ENCODE results near the gene ARHGEF4. TPM values are rescaled to one million over a fixed set of nuclear protein-coding genes. Genes with fewer than 3 reads are reported as not detected.

Gene ARHGEF4
- polyA plus RNA-seq, 6 donors from 2014 or later: not detected

- no peak for ATAC-seq (ENCODE audit: low read depth in 2 of 2)
- Mint-ChIP-seq H3K9me3 (peaks cover 0 to 5% (median 0%) of the 10 kb centered on the region in 7 donors), H3K27ac (no peak overlapping the region), H3K4me1 (peaks cover 0 to 11% (median 9%) of the 10 kb centered on the region in 3 donors), H3K27me3 (peaks cover 11 to 53% (median 42%) of the 10 kb centered on the region in 3 donors), H3K36me3 (no peaks in the 10 kb centered on the region), H3K4me3 (peak overlapping the region in 2 of 8 donors; percentile 7 to 30)
- DNase-seq: no peak
Observed at GRCh38 chr2:130834091-130834930, 2.4 kb upstream of the ARHGEF4 start.

DNA sequence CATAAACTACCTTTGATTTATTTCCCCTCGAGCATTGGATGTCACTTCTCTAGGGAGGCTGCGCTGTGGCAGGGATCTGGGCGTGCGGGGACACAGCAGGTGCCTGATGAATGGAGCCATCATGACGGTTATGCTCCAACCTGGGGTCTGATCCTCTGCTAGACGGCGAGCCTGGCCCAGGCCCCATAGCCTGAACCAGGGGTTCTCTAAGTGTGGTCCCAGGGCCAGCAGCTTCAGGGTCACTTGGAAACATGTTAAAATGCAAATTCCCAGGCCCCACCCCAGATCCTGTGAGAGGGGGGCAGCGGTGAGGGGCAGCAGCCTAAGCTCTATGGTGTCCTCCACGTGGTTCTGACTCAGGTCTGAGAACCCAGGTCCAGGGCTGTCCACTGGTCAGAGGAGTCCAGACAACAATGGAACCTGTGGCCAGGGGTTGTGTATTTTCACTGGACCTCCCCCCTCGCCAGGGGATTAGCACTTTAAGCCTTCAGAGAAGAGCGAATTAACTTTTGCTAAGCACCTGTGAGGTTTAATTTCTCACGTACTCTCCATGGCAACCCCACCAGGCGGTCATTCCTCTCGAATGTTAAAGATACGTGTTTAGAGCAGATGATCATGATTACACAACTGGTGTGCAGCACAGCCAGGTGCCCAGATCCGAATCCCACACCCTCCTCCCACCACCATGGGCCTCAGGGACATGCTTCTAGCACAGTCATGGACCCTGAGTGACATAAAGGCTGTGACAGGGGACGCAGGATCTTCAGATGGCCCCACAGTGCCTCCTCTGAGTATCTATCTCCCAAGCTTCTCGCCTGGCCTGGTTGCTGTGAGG is 1.6 kb upstream of the ARHGEF4 start:
- Mint-ChIP-seq H3K4me3 (peak overlapping the region in 3 of 8 donors; percentile 7 to 47 (median 29)), H3K27ac (no peak overlapping the region), H3K4me1 (peaks cover 0 to 11% (median 9%) of the 10 kb centered on the region in 3 donors), H3K36me3 (no peaks in the 10 kb centered on the region), H3K9me3 (peaks cover 0 to 5% (median 0%) of the 10 kb centered on the region in 7 donors), H3K27me3 (peaks cover 16 to 60% (median 42%) of the 10 kb centered on the region in 3 donors)
- no peak for DNase-seq
- ATAC-seq (ENCODE audit: low read depth in 2 of 2): no peak

DNA sequence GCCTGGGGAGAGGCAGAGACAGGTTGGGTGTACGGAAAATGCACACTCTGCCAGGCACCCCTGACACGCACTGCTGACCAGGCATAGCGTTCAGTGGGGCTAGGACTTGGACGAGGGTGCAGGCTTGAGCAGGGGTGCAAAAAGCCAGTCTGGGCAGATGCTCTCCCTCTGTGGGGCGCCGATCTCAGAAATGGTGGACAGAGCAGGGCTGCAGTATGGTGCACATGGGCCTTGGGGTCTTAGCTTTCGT is 1.0 kb upstream of the ARHGEF4 start:
- H3K27me3 Mint-ChIP-seq: peaks cover 19 to 60% (median 42%) of the 10 kb centered on the region in 3 donors

DNA sequence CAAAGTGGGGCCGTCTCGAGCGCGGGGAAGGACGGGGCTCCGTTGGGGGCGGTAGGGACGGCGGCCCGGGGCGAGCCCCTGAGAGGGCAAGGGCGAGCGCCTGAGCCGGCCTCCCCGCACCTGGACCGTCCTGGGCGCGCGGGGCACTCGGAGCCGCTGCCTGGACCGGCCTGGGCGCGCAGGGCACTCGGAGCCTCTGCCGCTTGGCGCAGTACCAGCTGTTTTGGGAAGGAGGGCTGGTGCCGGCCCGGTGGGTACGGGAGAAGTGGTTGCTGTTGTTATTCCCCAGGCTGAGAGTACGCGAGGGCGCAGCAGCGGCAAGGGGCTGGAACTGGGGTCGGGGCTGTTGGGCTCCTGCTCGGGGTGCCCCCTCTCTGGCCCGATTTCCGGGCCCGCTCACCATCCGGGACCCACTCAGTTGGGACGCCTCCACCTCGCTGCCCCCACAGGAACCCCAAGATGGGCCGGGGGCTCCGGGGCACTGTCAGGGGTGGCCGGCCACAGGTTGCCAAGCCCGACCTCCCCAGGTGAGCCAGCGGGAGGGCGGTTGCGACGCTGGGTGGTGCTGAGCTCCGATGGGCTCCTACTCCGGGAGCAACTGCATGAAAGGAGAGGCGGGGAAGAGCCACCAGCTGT is 579 bp downstream of the ARHGEF4 start:
- DNase-seq (no peak), ATAC-seq (ENCODE audit: low read depth in 2 of 2) (no peak)
- Mint-ChIP-seq H3K4me3 (no peak overlapping the region), H3K9me3 (peaks cover 0 to 1% (median 0%) of the 10 kb centered on the region in 7 donors), H3K27me3 (peaks cover 22 to 62% (median 44%) of the 10 kb centered on the region in 3 donors), H3K4me1 (peaks cover 0 to 11% (median 9%) of the 10 kb centered on the region in 3 donors), H3K36me3 (no peaks in the 10 kb centered on the region), H3K27ac (no peak overlapping the region)

More for the DNA sequence above, 1.0 kb upstream of the ARHGEF4 start:
- Mint-ChIP-seq H3K9me3 (peaks cover 0 to 2% (median 0%) of the 10 kb centered on the region in 7 donors), H3K36me3 (no peaks in the 10 kb centered on the region), H3K4me3 (peak overlapping the region in 2 of 8 donors; percentile 12 to 47), H3K27ac (no peak overlapping the region), H3K4me1 (peaks cover 0 to 11% (median 9%) of the 10 kb centered on the region in 3 donors)
- no peak for ATAC-seq (ENCODE audit: low read depth in 2 of 2)
- no peak for DNase-seq

DNA sequence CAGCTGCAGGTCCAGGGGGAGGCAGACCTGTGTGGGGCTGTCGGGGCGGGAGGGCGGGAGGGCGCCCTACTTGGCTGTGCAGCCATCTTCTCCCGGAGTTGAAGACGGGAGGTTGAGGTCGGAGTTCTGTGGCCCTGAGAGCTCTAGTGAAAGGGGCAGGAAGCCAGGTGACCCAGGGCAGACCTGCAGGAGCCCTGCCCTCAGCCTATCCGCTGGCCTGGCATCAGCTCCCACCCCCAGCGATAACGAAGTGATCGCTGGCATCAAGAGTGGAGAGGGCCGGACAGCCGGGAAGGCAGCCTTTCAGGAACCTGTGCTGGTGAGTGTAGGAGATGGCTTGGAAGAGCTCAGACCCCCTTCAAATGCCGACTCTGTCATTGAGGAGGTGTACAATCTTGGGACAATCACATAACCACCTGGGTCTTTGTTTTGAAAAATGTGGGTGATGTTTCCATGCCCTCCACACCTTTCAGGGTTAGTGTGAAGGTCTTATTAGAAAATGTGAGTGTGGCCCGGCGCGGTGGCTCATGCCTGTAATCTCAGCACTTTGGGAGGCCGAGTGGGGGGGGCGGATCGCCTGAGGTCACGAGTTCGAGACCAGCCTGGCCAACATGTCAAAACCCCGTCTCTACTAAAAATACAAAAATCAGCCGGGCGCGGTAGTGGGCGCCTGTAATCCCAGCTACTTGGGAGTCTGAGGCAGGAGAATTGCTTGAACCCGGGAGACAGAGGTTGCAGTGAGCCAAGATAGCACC is 1.3 kb downstream of the ARHGEF4 start:
- Mint-ChIP-seq H3K4me1 (peaks cover 0 to 11% (median 9%) of the 10 kb centered on the region in 3 donors), H3K27ac (no peak overlapping the region), H3K4me3 (peak overlapping the region in 2 of 8 donors; percentile 9 to 30), H3K9me3 (peaks cover 0 to 1% (median 0%) of the 10 kb centered on the region in 7 donors), H3K27me3 (peaks cover 25 to 58% (median 37%) of the 10 kb centered on the region in 3 donors), H3K36me3 (no peaks in the 10 kb centered on the region)
- no peak for DNase-seq
- ATAC-seq (ENCODE audit: low read depth in 2 of 2): no peak

GRCh38 chr2:130839011-130839780 is 2.5 kb downstream of the ARHGEF4 start:
- peaks cover 25 to 62% (median 32%) of the 10 kb centered on the region in 3 donors for H3K27me3 Mint-ChIP-seq
- no peak overlapping the region for H3K4me3 Mint-ChIP-seq
- H3K4me1 Mint-ChIP-seq: peaks cover 0 to 11% (median 9%) of the 10 kb centered on the region in 3 donors
- H3K27ac Mint-ChIP-seq: no peak overlapping the region
- H3K36me3 Mint-ChIP-seq: no peaks in the 10 kb centered on the region
- no peaks in the 10 kb centered on the region for H3K9me3 Mint-ChIP-seq
- DNase-seq (no peak), ATAC-seq (ENCODE audit: low read depth in 2 of 2) (no peak)

DNA sequence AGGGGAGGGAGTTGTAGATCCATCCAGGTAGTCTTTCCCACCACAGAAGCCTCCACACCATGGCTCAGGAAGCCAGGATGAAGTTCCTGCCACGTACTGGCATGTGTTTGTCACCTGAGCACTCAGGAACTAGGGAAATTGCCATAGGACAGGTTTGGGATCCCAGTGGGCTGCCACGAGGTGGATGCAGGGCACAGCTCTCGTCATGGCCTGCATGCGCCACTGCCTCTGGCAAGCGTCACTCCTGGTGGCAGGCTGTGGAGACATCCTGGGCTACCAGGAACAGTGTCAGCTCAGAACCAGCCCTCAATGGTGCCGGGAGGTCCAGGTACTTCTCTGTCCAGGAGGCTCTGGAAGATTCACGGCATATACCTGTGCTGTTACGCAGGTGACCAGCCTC is 3.8 kb downstream of the ARHGEF4 start:
- Mint-ChIP-seq H3K4me1 (peaks cover 0 to 5% (median 1%) of the 10 kb centered on the region in 3 donors), H3K27me3 (peaks cover 19 to 49% (median 19%) of the 10 kb centered on the region in 3 donors), H3K27ac (no peak overlapping the region), H3K9me3 (no peaks in the 10 kb centered on the region), H3K36me3 (no peaks in the 10 kb centered on the region), H3K4me3 (no peak overlapping the region)
- ATAC-seq (ENCODE audit: low read depth in 2 of 2): no peak
- DNase-seq: no peak

DNA sequence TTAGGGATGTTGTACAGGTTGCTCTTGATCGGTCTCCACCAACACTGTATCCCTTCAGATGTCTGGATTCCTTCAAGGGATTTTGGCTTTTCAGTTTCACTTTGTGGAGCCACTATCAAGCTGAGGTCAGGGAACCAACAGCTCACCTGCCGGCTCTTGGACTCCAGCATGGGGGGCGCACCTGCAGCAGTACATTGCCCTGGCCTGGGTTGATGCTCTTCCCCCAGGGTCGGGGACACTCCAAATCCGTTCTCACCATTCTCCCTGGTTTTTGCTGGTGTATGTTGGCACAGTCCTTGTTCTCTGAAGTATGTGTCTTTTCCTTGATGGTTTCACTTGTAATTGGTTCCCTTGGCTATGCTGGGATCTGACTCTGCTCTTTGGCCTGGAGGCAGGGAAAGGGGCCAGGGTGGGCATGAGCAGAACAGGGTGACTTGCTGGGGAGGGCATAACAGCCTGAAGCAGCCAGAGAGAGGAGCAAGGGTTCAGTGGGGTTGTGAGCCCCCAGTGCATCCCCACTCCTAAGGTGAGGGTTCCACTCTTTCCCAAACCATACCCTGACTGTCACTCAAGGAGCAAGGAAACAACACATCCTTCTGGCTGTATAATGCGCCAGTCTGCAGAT is 5.1 kb downstream of the ARHGEF4 start:
- Mint-ChIP-seq H3K27ac (no peak overlapping the region), H3K36me3 (no peaks in the 10 kb centered on the region), H3K27me3 (peaks cover 17 to 41% (median 19%) of the 10 kb centered on the region in 3 donors), H3K4me1 (no peaks in the 10 kb centered on the region), H3K4me3 (no peak overlapping the region), H3K9me3 (no peaks in the 10 kb centered on the region)
- DNase-seq (no peak), ATAC-seq (ENCODE audit: low read depth in 2 of 2) (no peak)

DNA sequence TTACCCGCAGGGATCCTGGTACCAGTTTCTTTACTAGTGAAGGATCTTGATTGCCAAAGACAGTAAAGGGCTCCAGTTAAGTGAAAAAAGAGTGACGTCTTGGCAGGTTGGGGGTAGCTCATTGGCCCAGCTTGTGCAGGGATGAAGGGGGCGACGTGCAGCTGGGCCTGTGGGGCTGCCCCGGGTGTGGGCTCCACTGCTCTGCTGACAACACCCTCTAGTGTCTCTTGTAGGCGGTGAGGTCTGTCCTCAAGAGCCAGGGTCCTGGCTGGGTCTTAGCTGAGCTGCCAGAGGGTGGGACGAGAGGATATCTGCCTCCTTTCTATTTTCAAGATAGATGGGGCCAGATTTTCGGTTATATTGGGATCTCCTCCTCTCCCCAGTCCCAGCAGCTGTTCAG is 6.1 kb downstream of the ARHGEF4 start:
- H3K4me3 Mint-ChIP-seq: no peak overlapping the region
- H3K27me3 Mint-ChIP-seq: peaks cover 17 to 41% (median 19%) of the 10 kb centered on the region in 3 donors
- no peaks in the 10 kb centered on the region for H3K4me1 Mint-ChIP-seq
- DNase-seq (no peak), ATAC-seq (ENCODE audit: low read depth in 2 of 2) (no peak)
- H3K36me3 Mint-ChIP-seq: no peaks in the 10 kb centered on the region
- H3K27ac Mint-ChIP-seq: no peak overlapping the region
- no peaks in the 10 kb centered on the region for H3K9me3 Mint-ChIP-seq

DNA sequence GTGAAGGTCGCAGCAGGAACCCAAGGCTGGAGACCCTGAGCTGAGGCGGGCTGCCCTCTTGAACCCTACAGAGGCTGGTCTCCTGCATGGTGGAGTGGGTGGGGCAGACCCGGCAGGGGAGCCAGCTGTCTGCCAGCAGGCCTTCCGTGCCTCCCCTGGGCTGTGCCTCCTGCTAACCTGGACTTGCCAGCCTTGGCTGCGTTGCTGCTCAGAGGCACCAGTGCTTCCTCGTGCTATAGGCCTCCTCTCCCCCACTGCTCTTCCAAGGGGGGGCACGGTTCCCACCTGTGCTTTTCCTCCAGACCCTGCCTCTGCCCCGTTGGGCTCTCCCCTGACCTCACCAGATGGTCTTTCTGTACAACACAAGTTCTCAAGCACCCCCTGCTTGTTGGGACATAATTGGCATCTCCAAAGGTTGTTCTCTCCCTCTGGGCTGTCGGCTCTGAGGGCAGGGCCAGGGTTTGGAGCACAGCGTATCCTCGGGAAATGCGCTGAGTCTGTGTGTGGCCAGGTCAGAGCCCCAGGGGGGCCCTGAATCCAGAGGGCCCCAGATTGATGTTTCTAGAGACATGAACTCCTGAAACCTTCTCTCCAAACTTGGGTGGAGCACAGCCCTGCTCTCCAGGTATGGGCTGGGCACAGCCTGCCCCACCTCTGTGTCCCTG is 6.7 kb downstream of the ARHGEF4 start:
- DNase-seq (no peak), ATAC-seq (ENCODE audit: low read depth in 2 of 2) (no peak)
- H3K27me3 Mint-ChIP-seq: peaks cover 12 to 34% (median 19%) of the 10 kb centered on the region in 3 donors
- no peaks in the 10 kb centered on the region for H3K9me3 Mint-ChIP-seq
- H3K4me3 Mint-ChIP-seq: no peak overlapping the region
- peak overlapping the region in 2 of 6 donors; percentile 15 to 86 for H3K27ac Mint-ChIP-seq
- no peaks in the 10 kb centered on the region for H3K4me1 Mint-ChIP-seq
- no peaks in the 10 kb centered on the region for H3K36me3 Mint-ChIP-seq

- ATAC-seq (ENCODE audit: low read depth in 2 of 2) (no peak), DNase-seq (no peak)
- H3K27ac Mint-ChIP-seq: peak overlapping the region in 1 of 6 donors; percentile 15
- peaks cover 7 to 27% (median 15%) of the 10 kb centered on the region in 3 donors for H3K27me3 Mint-ChIP-seq
- H3K4me1 Mint-ChIP-seq: no peaks in the 10 kb centered on the region
- no peak overlapping the region for H3K4me3 Mint-ChIP-seq
- no peaks in the 10 kb centered on the region for H3K36me3 Mint-ChIP-seq
- H3K9me3 Mint-ChIP-seq: no peaks in the 10 kb centered on the region
Observed at GRCh38 chr2:130844161-130844560, 7.4 kb downstream of the ARHGEF4 start.
